WTC11 (cell line): ENCODE data around the gene PET100. TPM values are rescaled to one million over a fixed set of nuclear protein-coding genes. Genes with fewer than 3 reads are reported as not detected.

ENCODE experiments used
- ATAC-seq: fragments of 200-7000 bp; cut with Tn5 transposase; 2 replicates; pipeline ENCODE4 v1.10.0; 2021; ENCODE audit warnings: mild to moderate bottlenecking, moderate library complexity
- CTCF ChIA-PET: fragments of 300-600 bp; sonication (Branson Sonifier 250); formaldehyde crosslinking; loops from one replicate; lab custom pipeline; 2021; ENCODE audit warnings: antibody characterized with exemption; lab: Charles Lee
- POLR2A ChIA-PET: fragments of 350-600 bp; sonication (Branson Sonifier 250); formaldehyde crosslinking; loops from one replicate; lab custom pipeline; 2021; ENCODE audit warnings: antibody characterized with exemption; lab: Charles Lee
- DNase-seq: peaks from one replicate; pipeline ENCODE4 v3.0.0; 2021; ENCODE audit warnings: low spot score
- H3K27ac Mint-ChIP-seq: 2 replicates; pipeline ENCODE4 v1.8.0; 2021; ENCODE audit warnings: mixed read lengths
- H3K27me3 Mint-ChIP-seq: 2 replicates; pipeline ENCODE4 v1.8.0; 2021; ENCODE audit warnings: low read depth, mild to moderate bottlenecking, moderate library complexity, mixed read lengths
- H3K36me3 Mint-ChIP-seq: 2 replicates; pipeline ENCODE4 v1.8.0; 2021; ENCODE audit warnings: mixed read lengths
- H3K4me1 Mint-ChIP-seq: 2 replicates; pipeline ENCODE4 v1.8.0; 2022; ENCODE audit warnings: mixed read lengths
- H3K4me3 Mint-ChIP-seq: 2 replicates; pipeline ENCODE4 v1.8.0; 2021; ENCODE audit warnings: mild to moderate bottlenecking, moderate library complexity, mixed read lengths
- H3K9me3 Mint-ChIP-seq: 2 replicates; pipeline ENCODE4 v1.8.0; 2021; ENCODE audit warnings: mixed read lengths
- AFF4 ChIP-seq: sonication (generic); formaldehyde crosslinking; IDR thresholded peaks from 2 replicates; pipeline ENCODE4 v1.8.1; 2023; ENCODE audit warnings: mild to moderate bottlenecking, missing genetic modification reagents, borderline replicate concordance
- ARID4B ChIP-seq: sonication (generic); formaldehyde crosslinking; IDR thresholded peaks from 2 replicates; pipeline ENCODE4 v1.8.0; 2023; ENCODE audit warnings: missing genetic modification reagents, mild to moderate bottlenecking, borderline replicate concordance
- CBFB ChIP-seq: sonication (generic); formaldehyde crosslinking; IDR thresholded peaks from 2 replicates; pipeline ENCODE4 v1.8.1; 2022; ENCODE audit warnings: mild to moderate bottlenecking, low read depth, missing genetic modification reagents
- GRHL2 ChIP-seq: fragments of 250-450 bp; sonication (Bioruptor Pico); IDR thresholded peaks from 2 replicates; pipeline ENCODE4 v1.8.0; 2022; ENCODE audit warnings: mild to moderate bottlenecking, moderate library complexity; ENCODE audit not compliant: insufficient replicate concordance, severe bottlenecking
- GTF2I ChIP-seq: fragments of 250-450 bp; sonication (Bioruptor Pico); conservative IDR thresholded peaks from 2 replicates; pipeline ENCODE4 v1.4.0; 2021; ENCODE audit warnings: mild to moderate bottlenecking
- HMGA2 ChIP-seq: fragments of 250-450 bp; sonication (Bioruptor Pico); IDR thresholded peaks from 2 replicates; pipeline ENCODE4 v1.4.0; 2021; ENCODE audit warnings: mild to moderate bottlenecking, moderate library complexity
- IRF2 ChIP-seq: sonication (generic); formaldehyde crosslinking; IDR thresholded peaks from 2 replicates; pipeline ENCODE4 v1.8.0; 2022; ENCODE audit warnings: low read depth, missing genetic modification reagents, borderline replicate concordance
- JAZF1 ChIP-seq: fragments of 250-450 bp; sonication (Bioruptor Pico); IDR thresholded peaks from 2 replicates; pipeline ENCODE4 v1.9.0; 2021; ENCODE audit warnings: moderate library complexity, mild to moderate bottlenecking, inconsistent platforms
- NR3C1 ChIP-seq: sonication (generic); formaldehyde crosslinking; conservative IDR thresholded peaks from 2 replicates; pipeline ENCODE4 v1.8.1; 2023; ENCODE audit warnings: low read depth, mild to moderate bottlenecking, missing genetic modification reagents
- RORB ChIP-seq: fragments of 250-450 bp; sonication (Bioruptor Pico); IDR thresholded peaks from 2 replicates; pipeline ENCODE4 v1.9.0; 2021; ENCODE audit warnings: mild to moderate bottlenecking
- SMAD3 ChIP-seq: sonication (generic); formaldehyde crosslinking; IDR thresholded peaks from 2 replicates; pipeline ENCODE4 v1.8.0; 2022; ENCODE audit warnings: missing genetic modification reagents, mild to moderate bottlenecking, borderline replicate concordance
- SOX15 ChIP-seq: fragments of 250-450 bp; sonication (Bioruptor Pico); IDR thresholded peaks from 2 replicates; pipeline ENCODE4 v1.9.0; 2021; ENCODE audit warnings: mild to moderate bottlenecking
- SP1 ChIP-seq: sonication (generic); formaldehyde crosslinking; conservative IDR thresholded peaks from 2 replicates; pipeline ENCODE4 v1.8.1; 2022; ENCODE audit warnings: missing genetic modification reagents
- TCF7 ChIP-seq: sonication (generic); formaldehyde crosslinking; IDR thresholded peaks from 2 replicates; pipeline ENCODE4 v1.8.0; 2022; ENCODE audit warnings: mild to moderate bottlenecking, low read depth, missing genetic modification reagents, moderate library complexity
- ZNF121 ChIP-seq: sonication (generic); formaldehyde crosslinking; IDR thresholded peaks from 2 replicates; pipeline ENCODE4 v1.8.0; 2023; ENCODE audit warnings: missing genetic modification reagents
- ZNF263 ChIP-seq: sonication (generic); formaldehyde crosslinking; IDR thresholded peaks from 2 replicates; pipeline ENCODE4 v1.8.1; 2022; ENCODE audit warnings: low read depth, mild to moderate bottlenecking, moderate library complexity, missing genetic modification reagents
- ZNF423 ChIP-seq: fragments of 250-450 bp; sonication (Bioruptor Pico); IDR thresholded peaks from 2 replicates; pipeline ENCODE4 v2.1.2; 2022; ENCODE audit warnings: mild to moderate bottlenecking, moderate library complexity
- total RNA-seq: library from RNA; stranded (reverse); gene quantifications from 3 replicates; pipeline ENCODE4 v1.2.3, GENCODE V29; 2021
- TF ChIP-seq, protein P1 (sequence below): sonication (generic); formaldehyde crosslinking; IDR thresholded peaks from 2 replicates; pipeline ENCODE4 v1.8.1; 2022; ENCODE audit warnings: low read depth, missing genetic modification reagents, borderline replicate concordance
- TF ChIP-seq, protein P2 (sequence below): sonication (generic); formaldehyde crosslinking; IDR thresholded peaks from 2 replicates; pipeline ENCODE4 v1.8.1; 2023; ENCODE audit warnings: mild to moderate bottlenecking, missing genetic modification reagents
- TF ChIP-seq, protein P3 (sequence below): fragments of 250-450 bp; sonication (Bioruptor Pico); IDR thresholded peaks from 2 replicates; pipeline ENCODE4 v1.9.0; 2021; ENCODE audit warnings: mild to moderate bottlenecking, borderline replicate concordance

Gene PET100
- total RNA-seq, 1 experiment from 2014 or later = 111 TPM

DNA sequence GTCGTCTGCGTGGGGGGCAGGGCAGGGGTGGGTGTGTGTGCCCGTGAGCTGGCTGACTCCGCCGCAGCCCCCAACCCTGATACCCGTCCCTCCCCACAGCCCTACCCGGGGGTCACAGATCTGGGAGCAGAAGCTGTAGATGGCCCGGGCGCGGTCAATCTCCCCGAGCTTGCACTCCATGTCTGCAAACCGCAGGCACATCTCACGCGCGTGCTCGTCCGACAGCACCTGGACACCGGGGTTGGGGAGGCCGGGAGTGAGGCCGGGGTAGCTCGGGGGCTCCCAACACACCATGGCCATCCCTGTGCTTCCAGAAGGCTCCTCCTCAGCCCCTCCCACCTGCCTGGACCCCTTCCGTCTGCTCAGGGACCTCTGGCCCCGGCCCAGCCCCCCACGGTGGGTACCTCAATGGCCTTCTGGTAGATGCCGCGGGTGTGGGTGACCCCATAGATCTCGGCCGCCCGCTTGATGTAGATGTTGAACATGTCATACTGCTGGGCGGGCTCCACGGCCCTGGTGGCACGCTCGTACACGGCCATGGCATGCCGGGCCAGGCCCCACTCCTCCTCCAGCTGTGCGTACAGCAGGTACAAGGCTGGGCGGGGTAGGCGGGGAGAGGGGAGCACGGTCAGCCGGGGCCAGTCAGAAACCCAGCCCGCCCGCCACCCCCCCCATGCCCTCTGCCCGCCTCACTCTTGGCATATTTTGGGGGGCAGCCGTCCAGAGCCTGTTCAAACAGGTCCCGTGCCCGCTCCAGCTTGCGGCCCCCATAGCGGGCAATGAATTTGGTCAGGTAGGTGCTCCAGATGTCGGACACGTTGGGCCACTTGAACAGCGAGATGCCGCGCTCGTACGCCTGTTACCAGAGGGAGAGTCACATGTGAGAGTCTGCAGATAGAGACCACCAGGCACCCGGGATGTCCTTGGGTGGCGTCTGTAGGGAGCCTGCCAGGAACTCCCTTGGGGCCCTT lies 8.9 kb upstream of the PET100 start:
- Mint-ChIP-seq H3K36me3 (peaks cover 26% of the 10 kb centered on the region), H3K27ac (no peak overlapping the region), H3K9me3 (no peaks in the 10 kb centered on the region), H3K4me1 (no peaks in the 10 kb centered on the region), H3K4me3 (no peak overlapping the region), H3K27me3 (no peaks in the 10 kb centered on the region)
- POLR2A ChIA-PET = no interaction called here
- CTCF ChIA-PET = interaction anchor here (0.6 to 1.1 kb wide), 2 partner anchors 52 to 241 kb away, joined by 3 to 4 read pairs; no protein-coding TSS in a partner anchor
- DNase-seq = no peak
- TF ChIP-seq AFF4 (no peak), TCF7 (CRISPR knock-in tag) (no peak), ZNF121 (CRISPR knock-in tag) (no peak), SMAD3 (CRISPR knock-in tag) (no peak), SOX15 (no peak), RORB (CRISPR knock-in tag) (no peak), NR3C1 (CRISPR knock-in tag) (no peak), ZNF263 (CRISPR knock-in tag) (no peak), SP1 (no peak), IRF2 (CRISPR knock-in tag) (no peak), ARID4B (CRISPR knock-in tag) (no peak), CBFB (CRISPR knock-in tag) (no peak), GTF2I (no peak), HMGA2 (CRISPR knock-in tag) (no peak), ZNF423 (CRISPR knock-in tag) (no peak), JAZF1 (CRISPR knock-in tag) (no peak), GRHL2 (CRISPR knock-in tag) (no peak)
- TF ChIP-seq, protein P1, sequence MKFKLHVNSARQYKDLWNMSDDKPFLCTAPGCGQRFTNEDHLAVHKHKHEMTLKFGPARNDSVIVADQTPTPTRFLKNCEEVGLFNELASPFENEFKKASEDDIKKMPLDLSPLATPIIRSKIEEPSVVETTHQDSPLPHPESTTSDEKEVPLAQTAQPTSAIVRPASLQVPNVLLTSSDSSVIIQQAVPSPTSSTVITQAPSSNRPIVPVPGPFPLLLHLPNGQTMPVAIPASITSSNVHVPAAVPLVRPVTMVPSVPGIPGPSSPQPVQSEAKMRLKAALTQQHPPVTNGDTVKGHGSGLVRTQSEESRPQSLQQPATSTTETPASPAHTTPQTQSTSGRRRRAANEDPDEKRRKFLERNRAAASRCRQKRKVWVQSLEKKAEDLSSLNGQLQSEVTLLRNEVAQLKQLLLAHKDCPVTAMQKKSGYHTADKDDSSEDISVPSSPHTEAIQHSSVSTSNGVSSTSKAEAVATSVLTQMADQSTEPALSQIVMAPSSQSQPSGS (CRISPR knock-in tag) = no peak
- TF ChIP-seq, protein P2, sequence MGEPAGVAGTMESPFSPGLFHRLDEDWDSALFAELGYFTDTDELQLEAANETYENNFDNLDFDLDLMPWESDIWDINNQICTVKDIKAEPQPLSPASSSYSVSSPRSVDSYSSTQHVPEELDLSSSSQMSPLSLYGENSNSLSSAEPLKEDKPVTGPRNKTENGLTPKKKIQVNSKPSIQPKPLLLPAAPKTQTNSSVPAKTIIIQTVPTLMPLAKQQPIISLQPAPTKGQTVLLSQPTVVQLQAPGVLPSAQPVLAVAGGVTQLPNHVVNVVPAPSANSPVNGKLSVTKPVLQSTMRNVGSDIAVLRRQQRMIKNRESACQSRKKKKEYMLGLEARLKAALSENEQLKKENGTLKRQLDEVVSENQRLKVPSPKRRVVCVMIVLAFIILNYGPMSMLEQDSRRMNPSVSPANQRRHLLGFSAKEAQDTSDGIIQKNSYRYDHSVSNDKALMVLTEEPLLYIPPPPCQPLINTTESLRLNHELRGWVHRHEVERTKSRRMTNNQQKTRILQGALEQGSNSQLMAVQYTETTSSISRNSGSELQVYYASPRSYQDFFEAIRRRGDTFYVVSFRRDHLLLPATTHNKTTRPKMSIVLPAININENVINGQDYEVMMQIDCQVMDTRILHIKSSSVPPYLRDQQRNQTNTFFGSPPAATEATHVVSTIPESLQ (CRISPR knock-in tag) = no peak
- TF ChIP-seq, protein P3, sequence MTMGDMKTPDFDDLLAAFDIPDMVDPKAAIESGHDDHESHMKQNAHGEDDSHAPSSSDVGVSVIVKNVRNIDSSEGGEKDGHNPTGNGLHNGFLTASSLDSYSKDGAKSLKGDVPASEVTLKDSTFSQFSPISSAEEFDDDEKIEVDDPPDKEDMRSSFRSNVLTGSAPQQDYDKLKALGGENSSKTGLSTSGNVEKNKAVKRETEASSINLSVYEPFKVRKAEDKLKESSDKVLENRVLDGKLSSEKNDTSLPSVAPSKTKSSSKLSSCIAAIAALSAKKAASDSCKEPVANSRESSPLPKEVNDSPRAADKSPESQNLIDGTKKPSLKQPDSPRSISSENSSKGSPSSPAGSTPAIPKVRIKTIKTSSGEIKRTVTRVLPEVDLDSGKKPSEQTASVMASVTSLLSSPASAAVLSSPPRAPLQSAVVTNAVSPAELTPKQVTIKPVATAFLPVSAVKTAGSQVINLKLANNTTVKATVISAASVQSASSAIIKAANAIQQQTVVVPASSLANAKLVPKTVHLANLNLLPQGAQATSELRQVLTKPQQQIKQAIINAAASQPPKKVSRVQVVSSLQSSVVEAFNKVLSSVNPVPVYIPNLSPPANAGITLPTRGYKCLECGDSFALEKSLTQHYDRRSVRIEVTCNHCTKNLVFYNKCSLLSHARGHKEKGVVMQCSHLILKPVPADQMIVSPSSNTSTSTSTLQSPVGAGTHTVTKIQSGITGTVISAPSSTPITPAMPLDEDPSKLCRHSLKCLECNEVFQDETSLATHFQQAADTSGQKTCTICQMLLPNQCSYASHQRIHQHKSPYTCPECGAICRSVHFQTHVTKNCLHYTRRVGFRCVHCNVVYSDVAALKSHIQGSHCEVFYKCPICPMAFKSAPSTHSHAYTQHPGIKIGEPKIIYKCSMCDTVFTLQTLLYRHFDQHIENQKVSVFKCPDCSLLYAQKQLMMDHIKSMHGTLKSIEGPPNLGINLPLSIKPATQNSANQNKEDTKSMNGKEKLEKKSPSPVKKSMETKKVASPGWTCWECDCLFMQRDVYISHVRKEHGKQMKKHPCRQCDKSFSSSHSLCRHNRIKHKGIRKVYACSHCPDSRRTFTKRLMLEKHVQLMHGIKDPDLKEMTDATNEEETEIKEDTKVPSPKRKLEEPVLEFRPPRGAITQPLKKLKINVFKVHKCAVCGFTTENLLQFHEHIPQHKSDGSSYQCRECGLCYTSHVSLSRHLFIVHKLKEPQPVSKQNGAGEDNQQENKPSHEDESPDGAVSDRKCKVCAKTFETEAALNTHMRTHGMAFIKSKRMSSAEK (CRISPR knock-in tag) = no peak
- ATAC-seq = no peak
